GM23248 (cell line): ENCODE data around the gene SIVA1.

Source experiments
- EZH2 ChIP-seq: fragments of 200-600 bp; sonication (generic); IDR thresholded peaks from 2 replicates; pipeline ENCODE4 v1.6.1; 2018; ENCODE audit warnings: antibody characterized with exemption, mild to moderate bottlenecking; ENCODE audit not compliant: insufficient read depth, poor library complexity, severe bottlenecking
- EZH2phosphoT487 ChIP-seq: fragments of 200-600 bp; sonication (generic); IDR thresholded peaks from 2 replicates; pipeline ENCODE4 v1.6.1; 2018; ENCODE audit warnings: antibody characterized with exemption, moderate library complexity, mild to moderate bottlenecking, low read depth; ENCODE audit not compliant: insufficient read depth

GRCh38 chr14:104775073-104775489, 22.1 kb downstream of the SIVA1 start:
- TF ChIP-seq EZH2phosphoT487 (no peak), EZH2 (no peak)
